B cell (primary cell): ENCODE measurements around the gene C17orf114.

Source experiments
- ATAC-seq: fragments of 200-7000 bp; cut with Tn5 transposase; one replicate; pipeline ENCODE4 v1.10.0; 2021; ENCODE audit warnings: low read depth, mild to moderate bottlenecking, moderate number of reproducible peaks, moderate library complexity
- CTCF ChIA-PET: fragments of 350-600 bp; sonication (Branson Sonifier 250); formaldehyde crosslinking; loops from one replicate; lab custom pipeline; 2021; ENCODE audit warnings: antibody characterized with exemption, inconsistent platforms; lab: Charles Lee
- POLR2A ChIA-PET: fragments of 350-600 bp; sonication (Branson Sonifier 250); formaldehyde crosslinking; loops from one replicate; lab custom pipeline; 2021; ENCODE audit warnings: antibody characterized with exemption; lab: Charles Lee
- DNase-seq: peaks from one replicate; pipeline ENCODE4 v3.0.0; 2013
- H2AFZ ChIP-seq: 2 replicates; pipeline ENCODE4 v1.6.1; 2012; ENCODE audit warnings: mild to moderate bottlenecking, low read depth, low read length; ENCODE audit not compliant: insufficient read depth, poor library complexity, severe bottlenecking
- H3K27ac ChIP-seq, 2 donors: 1 replicate in 1 of 2; 2 replicates in 1 of 2; pipeline ENCODE4 v1.5.1; 2012 to 2013; ENCODE audit warnings: low read length in 2 of 2, mild to moderate bottlenecking in 2 of 2, moderate library complexity in 1 of 2
- H3K27me3 ChIP-seq, 4 experiments: fragments of 200-600 bp in 1 of 4; sonication (generic) in 1 of 4; replicated peaks in 1 of 4; 1 replicate in 2 of 4; 2 replicates in 2 of 4; pipeline versions ENCODE4 v1.6.1 to v1.7.0; 2013 to 2016; ENCODE audit warnings: low read length in 3 of 4, mild to moderate bottlenecking in 2 of 4, mixed read lengths in 1 of 4, moderate library complexity in 1 of 4; ENCODE audit not compliant: insufficient read depth in 4 of 4, control insufficient read depth in 3 of 4; ENCODE audit errors: control extremely low read depth in 1 of 4
- H3K36me3 ChIP-seq, 2 experiments: replicated peaks in 1 of 2; 1 replicate in 1 of 2; 2 replicates in 1 of 2; pipeline versions ENCODE4 v1.6.1 to v1.7.1; 2013; ENCODE audit warnings: low read length in 1 of 2; ENCODE audit not compliant: insufficient read depth in 2 of 2, control insufficient read depth in 1 of 2; ENCODE audit errors: control extremely low read depth in 1 of 2, extremely low read depth in 1 of 2
- H3K4me1 ChIP-seq, 2 donors: fragments of 200-600 bp in 1 of 2; sonication (generic) in 1 of 2; 1 replicate in 1 of 2; 2 replicates in 1 of 2; pipeline versions ENCODE4 v1.5.1 to v1.6.1; 2013 to 2017; ENCODE audit warnings: low read length in 2 of 2; ENCODE audit not compliant: control insufficient read depth in 2 of 2, insufficient read depth in 2 of 2
- H3K4me2 ChIP-seq: replicated peaks from 2 replicates; pipeline ENCODE3; 2012; ENCODE audit warnings: mild to moderate bottlenecking, low read depth, low read length; ENCODE audit not compliant: poor library complexity, severe bottlenecking
- H3K4me3 ChIP-seq, 5 experiments: fragments of 200-600 bp in 1 of 5; sonication (generic) in 1 of 5; 1 replicate in 3 of 5; 2 replicates in 2 of 5; pipeline versions ENCODE4 v1.5.1 to v1.7.0; 2011 to 2016; ENCODE audit warnings: low read length in 4 of 5, mild to moderate bottlenecking in 4 of 5, low read depth in 2 of 5, control low read depth in 1 of 5, moderate library complexity in 1 of 5; ENCODE audit not compliant: insufficient read depth in 1 of 5; ENCODE audit errors: control extremely low read depth in 1 of 5, extremely low read depth in 1 of 5
- H3K79me2 ChIP-seq: fragments of 200-600 bp; sonication (generic); one replicate; pipeline ENCODE4 v1.6.0; 2016; ENCODE audit warnings: low read length; ENCODE audit not compliant: control insufficient read depth, insufficient read depth
- H3K9ac ChIP-seq: fragments of 200-600 bp; sonication (generic); 2 replicates; pipeline ENCODE4 v1.6.1; 2017; ENCODE audit warnings: mild to moderate bottlenecking, low read length, moderate library complexity
- H3K9me3 ChIP-seq, 3 donors: one replicate each; pipeline versions ENCODE4 v1.6.1 to v1.7.1; 2013; ENCODE audit warnings: low read length in 2 of 3; ENCODE audit not compliant: control insufficient read depth in 2 of 3, insufficient read depth in 1 of 3; ENCODE audit errors: control extremely low read depth in 1 of 3
- H4K20me1 ChIP-seq: 2 replicates; pipeline ENCODE4 v1.6.0; 2012; ENCODE audit warnings: mild to moderate bottlenecking, low read length; ENCODE audit not compliant: insufficient read depth, control insufficient read depth, poor library complexity, severe bottlenecking
- H3K27ac Mint-ChIP-seq: one replicate; pipeline ENCODE4 v1.8.0; 2021; ENCODE audit warnings: mixed read lengths
- H3K27me3 Mint-ChIP-seq: one replicate; pipeline ENCODE4 v1.8.0; 2021; ENCODE audit warnings: mixed read lengths
- H3K4me1 Mint-ChIP-seq: one replicate; pipeline ENCODE4 v1.8.0; 2021; ENCODE audit warnings: mixed read lengths
- H3K4me3 Mint-ChIP-seq: one replicate; pipeline ENCODE4 v1.8.0; 2021; ENCODE audit warnings: mixed read lengths
- H3K9me3 Mint-ChIP-seq: one replicate; pipeline ENCODE4 v1.8.0; 2022; ENCODE audit warnings: mixed read lengths; ENCODE audit not compliant: insufficient read depth
- CTCF ChIP-seq: fragments of 200-600 bp; IDR thresholded peaks from one replicate; pipeline ENCODE4 v1.8.0; 2022; ENCODE audit warnings: antibody characterized with exemption, mild to moderate bottlenecking
- EZH2 ChIP-seq: IDR thresholded peaks from 2 replicates; pipeline ENCODE4 v1.6.1; 2012; ENCODE audit warnings: borderline replicate concordance, low read depth, mild to moderate bottlenecking, moderate library complexity, low read length; ENCODE audit not compliant: insufficient read depth, poor library complexity, severe bottlenecking
- WGBS: methylation state at CpG from one replicate; pipeline ENCODE4 v1.1.5; 2013; ENCODE audit warnings: missing lambda C conversion rate; ENCODE audit not compliant: insufficient coverage; 5-methylcytosine and 5-hydroxymethylcytosine counted together
- intact Hi-C: fragments of 100-400 bp; cut with micrococcal nuclease; formaldehyde crosslinking; loops from one replicate; pipeline ENCODE4 v1.10.0; 2022

C17orf114 gene

GRCh38 chr17:4788807-4789700, 13.1 kb downstream of the C17orf114 start, which contains the start of gene GLTPD2:
Gene GLTPD2 (plus strand): TSS chr17:4788964. CDS start chr17:4789012, 48 bp downstream.
- H3K27ac Mint-ChIP-seq: peak within 1 kb of the TSS; percentile 78
- peak within 1 kb of the TSS; percentile 94 for H3K4me3 Mint-ChIP-seq
- no peak for TF ChIP-seq EZH2
- TF ChIP-seq CTCF: no peak
- 31% methylated on average over 61 of the region's 62 CpGs for WGBS
- H3K27me3 ChIP-seq: peaks cover 0 to 53% (median 32%) of the 10 kb centered on the region in 4 experiments
- no peak for DNase-seq
- ChIA-PET POLR2A (interaction anchor here (0.8 to 1.7 kb wide), 6 partner anchors 19 to 179 kb away, joined by 3 to 5 read pairs (median 4); partner anchors contain the start of genes MED11, MINK1, PFN1 and SPAG7), CTCF (interaction anchor here (0.6 to 3.2 kb wide), 22 partner anchors 13 to 151 kb away, joined by 3 to 36 read pairs (median 5); partner anchors contain the start of genes ARRB2, C17orf114, CHRNE and CXCL16)
- no peak for ATAC-seq
- H3K4me1 ChIP-seq: peaks cover 28 to 34% of the 10 kb centered on the region in 2 donors
- no peaks in the 10 kb centered on the region for H3K79me2 ChIP-seq
- H3K4me3 ChIP-seq: peak within 1 kb of the TSS in 4 of 5 experiments; percentile 55 to 70 (median 63)
- H3K27me3 Mint-ChIP-seq: peaks cover 27% of the 10 kb centered on the region
- H3K4me1 Mint-ChIP-seq: peaks cover 30% of the 10 kb centered on the region
- H3K9me3 ChIP-seq: peaks cover 0 to 27% (median 0%) of the 10 kb centered on the region in 3 donors
- H3K9ac ChIP-seq: peak within 1 kb of the TSS; percentile 70
- no peaks in the 10 kb centered on the region for H3K36me3 ChIP-seq
- H4K20me1 ChIP-seq: no peaks in the 10 kb centered on the region
- no peak within 1 kb of the TSS for H3K27ac ChIP-seq
- intact Hi-C loops: no loop called here
- no peaks in the 10 kb centered on the region for H3K9me3 Mint-ChIP-seq
- H3K4me2 ChIP-seq: peak within 1 kb of the TSS; percentile 95
- peak within 1 kb of the TSS; percentile 86 for H2AFZ ChIP-seq
